GM12872 (cell line): Measurements from ENCODE around the gene PIK3R6.

Experiments
- TF ChIP-seq, protein P1 (sequence below): IDR thresholded peaks from 3 replicates; pipeline ENCODE4 v1.5.1; 2011; ENCODE audit warnings: low read depth, mild to moderate bottlenecking, low read length, moderate library complexity; ENCODE audit not compliant: insufficient read depth

Gene PIK3R6

DNA sequence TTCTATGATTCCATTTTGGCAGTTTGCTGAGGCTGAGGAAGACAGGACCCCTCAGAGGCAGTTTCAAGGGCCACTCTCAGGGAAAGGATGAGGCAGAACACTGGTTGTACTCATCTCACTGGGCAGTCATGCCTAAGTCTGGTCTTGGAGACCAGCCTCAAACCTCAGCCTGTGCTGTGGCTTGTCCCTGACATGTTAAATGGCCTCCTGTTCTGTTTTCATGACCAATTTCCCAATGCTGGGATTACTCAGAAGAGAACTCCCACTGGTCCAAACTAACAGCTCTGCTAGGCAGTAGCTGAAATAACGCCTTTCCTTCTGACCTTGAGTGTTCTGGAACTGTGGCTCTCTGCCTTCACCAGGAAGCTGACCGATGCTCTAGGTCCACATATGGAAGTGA lies 100.7 kb downstream of the PIK3R6 start:
- TF ChIP-seq, protein P1, sequence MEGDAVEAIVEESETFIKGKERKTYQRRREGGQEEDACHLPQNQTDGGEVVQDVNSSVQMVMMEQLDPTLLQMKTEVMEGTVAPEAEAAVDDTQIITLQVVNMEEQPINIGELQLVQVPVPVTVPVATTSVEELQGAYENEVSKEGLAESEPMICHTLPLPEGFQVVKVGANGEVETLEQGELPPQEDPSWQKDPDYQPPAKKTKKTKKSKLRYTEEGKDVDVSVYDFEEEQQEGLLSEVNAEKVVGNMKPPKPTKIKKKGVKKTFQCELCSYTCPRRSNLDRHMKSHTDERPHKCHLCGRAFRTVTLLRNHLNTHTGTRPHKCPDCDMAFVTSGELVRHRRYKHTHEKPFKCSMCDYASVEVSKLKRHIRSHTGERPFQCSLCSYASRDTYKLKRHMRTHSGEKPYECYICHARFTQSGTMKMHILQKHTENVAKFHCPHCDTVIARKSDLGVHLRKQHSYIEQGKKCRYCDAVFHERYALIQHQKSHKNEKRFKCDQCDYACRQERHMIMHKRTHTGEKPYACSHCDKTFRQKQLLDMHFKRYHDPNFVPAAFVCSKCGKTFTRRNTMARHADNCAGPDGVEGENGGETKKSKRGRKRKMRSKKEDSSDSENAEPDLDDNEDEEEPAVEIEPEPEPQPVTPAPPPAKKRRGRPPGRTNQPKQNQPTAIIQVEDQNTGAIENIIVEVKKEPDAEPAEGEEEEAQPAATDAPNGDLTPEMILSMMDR: no peak

DNA sequence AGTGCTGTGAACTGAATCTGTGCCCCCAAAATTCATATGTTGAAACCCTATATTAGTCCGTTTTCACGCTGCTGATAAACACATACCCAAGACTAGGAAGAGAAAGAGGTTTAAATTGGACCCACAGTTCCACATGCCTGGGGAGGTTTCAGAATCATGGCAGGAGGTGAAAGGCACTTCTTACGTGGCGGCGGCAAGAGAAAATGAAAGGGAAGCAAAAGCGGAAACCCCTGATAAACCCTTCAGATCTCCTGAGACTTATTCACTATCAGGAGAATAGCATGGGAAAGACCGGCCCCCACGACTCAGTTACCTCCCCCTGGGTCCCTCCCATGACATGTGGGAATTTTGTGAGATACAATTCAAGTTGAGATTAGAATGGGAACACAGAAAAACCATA lies 105.5 kb downstream of the PIK3R6 start:
- TF ChIP-seq, protein P1: no peak

DNA sequence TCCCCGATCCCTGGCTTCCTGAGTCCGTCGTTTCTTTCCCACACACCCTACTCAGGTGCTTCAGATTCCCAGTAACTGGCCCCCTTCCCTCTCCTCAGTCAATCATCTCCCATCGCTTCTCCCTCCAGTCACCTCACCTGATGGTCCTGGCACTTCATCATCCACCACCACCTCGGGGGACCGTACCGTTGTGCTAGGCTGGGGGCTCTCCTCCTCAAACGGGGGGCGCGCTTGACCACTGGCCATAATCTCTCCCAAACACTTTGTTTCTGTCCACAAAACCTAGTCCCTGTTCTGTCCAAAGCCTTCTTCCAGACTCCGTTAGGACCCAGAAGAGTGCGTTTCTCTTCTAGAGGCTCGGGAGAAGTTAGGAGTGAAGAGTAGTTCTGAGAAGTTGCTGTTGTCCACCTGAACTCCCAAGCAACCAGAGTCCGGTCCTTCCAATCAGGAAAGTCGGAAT lies 109.3 kb downstream of the PIK3R6 start, which contains the start of gene SPDYE4:
Gene SPDYE4, minus strand, starts transcription at position 410 of the 460 bp plus-strand sequence. Its CDS starts 164 bp downstream, at position 246.
- TF ChIP-seq, protein P1: no peak

DNA sequence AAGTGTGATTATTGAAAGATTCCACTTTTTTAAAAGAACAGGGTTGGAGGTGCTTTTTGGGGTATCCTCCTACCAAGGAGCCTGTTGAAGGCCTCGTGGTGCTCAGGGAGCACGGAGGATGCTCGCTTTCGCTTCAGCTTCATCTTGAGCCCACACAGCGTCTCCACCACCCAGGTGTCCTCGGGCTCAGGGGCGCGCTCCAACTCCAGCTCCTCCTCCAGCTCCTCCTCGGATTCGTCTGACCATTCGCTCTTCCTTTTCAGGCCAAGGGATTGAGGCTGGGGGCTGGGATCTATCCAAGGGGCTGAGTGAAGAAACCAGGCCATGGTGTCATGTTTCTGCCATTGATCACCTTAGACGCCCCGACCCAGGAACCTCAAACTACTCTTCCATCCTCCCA lies 110.3 kb downstream of the PIK3R6 start:
- TF ChIP-seq, protein P1: no peak

DNA sequence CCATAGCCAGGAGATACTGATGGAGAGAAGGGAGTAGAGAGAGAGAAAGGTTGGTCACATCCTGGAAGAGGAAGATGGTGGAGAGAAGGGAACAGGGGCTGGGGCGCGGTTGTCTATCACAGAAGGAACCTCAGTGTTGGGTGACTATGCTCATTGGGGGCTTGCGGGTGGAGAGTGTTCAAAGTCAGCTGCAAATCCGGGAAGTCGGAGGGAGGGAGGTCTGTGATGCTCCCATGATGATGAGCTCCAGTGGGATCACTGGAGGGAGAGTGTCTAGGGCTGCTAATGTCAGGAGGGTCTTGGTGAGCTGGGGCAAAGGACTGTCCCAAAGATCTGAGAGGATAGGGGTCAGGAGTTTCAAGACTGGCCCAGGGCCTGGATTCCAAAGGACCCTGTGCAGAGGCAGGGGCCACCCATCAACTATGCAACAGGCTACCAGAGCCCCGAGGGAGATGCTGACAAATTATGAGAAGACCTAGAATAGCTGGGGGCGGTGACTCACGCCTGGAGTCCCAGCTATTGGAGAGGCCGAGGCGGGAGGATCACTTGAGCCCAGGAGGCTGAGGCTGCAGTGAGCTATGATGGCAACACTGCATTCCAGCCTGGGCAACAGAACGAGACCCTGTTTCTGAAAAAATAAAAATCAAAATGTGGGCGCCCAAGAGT lies 111.8 kb downstream of the PIK3R6 start:
- TF ChIP-seq, protein P1: no peak

DNA sequence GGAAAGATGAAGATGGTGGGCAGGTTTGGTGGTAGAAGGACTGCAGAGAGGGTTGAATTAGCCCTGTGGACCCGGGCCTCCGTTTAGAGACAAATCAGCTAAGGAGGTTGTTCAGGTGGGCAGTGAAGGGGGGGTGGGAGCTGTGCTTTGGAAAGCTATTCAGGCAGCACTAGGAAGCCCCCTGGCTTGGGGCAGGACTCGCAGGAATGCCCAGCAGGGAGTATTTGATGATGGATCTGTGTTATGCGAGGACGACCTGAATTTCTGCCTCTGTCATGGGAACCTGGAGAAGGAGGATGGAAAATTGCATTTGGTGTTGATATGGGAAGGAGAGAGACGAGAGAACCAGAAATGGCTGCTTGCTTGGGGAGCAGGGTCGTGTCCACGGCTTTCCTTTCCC lies 112.6 kb downstream of the PIK3R6 start:
- TF ChIP-seq, protein P1: no peak

DNA sequence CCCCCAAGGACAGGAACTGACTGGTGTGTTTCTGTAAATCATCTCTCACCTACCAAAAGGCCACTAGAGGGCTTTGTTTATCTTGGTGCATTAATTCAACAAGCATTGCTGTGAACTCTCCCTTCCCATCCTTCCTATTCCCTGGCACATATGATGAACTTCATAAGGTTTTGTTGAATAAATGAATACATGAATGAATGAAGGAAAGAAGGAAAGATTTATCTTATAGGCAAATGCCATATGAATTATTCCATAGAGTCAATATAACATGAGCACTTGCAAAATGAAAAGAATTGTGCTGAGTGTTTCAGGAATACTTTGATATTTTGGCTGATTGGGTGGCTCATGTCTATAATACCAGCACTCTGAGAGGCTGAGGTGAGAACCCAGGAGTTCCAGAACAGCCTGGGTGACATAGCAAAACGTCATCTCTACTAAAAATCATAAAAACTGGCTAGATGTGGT lies 113.5 kb downstream of the PIK3R6 start:
- TF ChIP-seq, protein P1: peak; percentile 60
